ENCODE results near the gene SLC13A5.

Gene SLC13A5

GRCh38 chr17:6636616-6637457 is 76.3 kb downstream of the SLC13A5 start:
- no peak for DNase-seq

GRCh38 chr17:6636105-6636504 is 77.1 kb downstream of the SLC13A5 start:
- no peak for DNase-seq
